IPS DF 6.9 (cell line): ENCODE results near the gene NLRC5.
"Not testable (repeated sequence)": the region's sequence is repeated elsewhere in the genome, so short reads cannot be mapped to it uniquely, and the experiment has no call there.

Experiments used
- DNase-seq: peaks from one replicate; pipeline ENCODE4 v3.0.0-alpha.2; 2013; ENCODE audit warnings: low read depth, low spot score
- H3K27ac ChIP-seq: one replicate; pipeline ENCODE4 v1.5.1; 2013; ENCODE audit warnings: low read length, control low read depth
- H3K27me3 ChIP-seq: 2 replicates; pipeline ENCODE4 v1.6.1; 2013; ENCODE audit warnings: mild to moderate bottlenecking, low read length; ENCODE audit not compliant: control insufficient read depth, insufficient read depth
- H3K36me3 ChIP-seq: 2 replicates; pipeline ENCODE4 v1.6.1; 2013; ENCODE audit warnings: low read length; ENCODE audit not compliant: control insufficient read depth, insufficient read depth
- H3K4me1 ChIP-seq: 2 replicates; pipeline ENCODE4 v1.6.1; 2013; ENCODE audit warnings: low read length; ENCODE audit not compliant: control insufficient read depth, insufficient read depth
- H3K4me3 ChIP-seq: 2 replicates; pipeline ENCODE4 v1.5.1; 2013; ENCODE audit warnings: mild to moderate bottlenecking, low read length
- H3K9me3 ChIP-seq: 2 replicates; pipeline ENCODE4 v1.6.1; 2013; ENCODE audit warnings: low read length, inconsistent platforms; ENCODE audit not compliant: control insufficient read depth, insufficient read depth
- WGBS: extraction: QIAGEN DNeasy Blood & Tissue Kit; methylation state at CpG from one replicate; pipeline ENCODE4 v1.1.7; 2013; ENCODE audit warnings: mixed read lengths, missing lambda C conversion rate; ENCODE audit not compliant: insufficient read length, insufficient coverage; 5-methylcytosine and 5-hydroxymethylcytosine counted together

Gene NLRC5

DNA sequence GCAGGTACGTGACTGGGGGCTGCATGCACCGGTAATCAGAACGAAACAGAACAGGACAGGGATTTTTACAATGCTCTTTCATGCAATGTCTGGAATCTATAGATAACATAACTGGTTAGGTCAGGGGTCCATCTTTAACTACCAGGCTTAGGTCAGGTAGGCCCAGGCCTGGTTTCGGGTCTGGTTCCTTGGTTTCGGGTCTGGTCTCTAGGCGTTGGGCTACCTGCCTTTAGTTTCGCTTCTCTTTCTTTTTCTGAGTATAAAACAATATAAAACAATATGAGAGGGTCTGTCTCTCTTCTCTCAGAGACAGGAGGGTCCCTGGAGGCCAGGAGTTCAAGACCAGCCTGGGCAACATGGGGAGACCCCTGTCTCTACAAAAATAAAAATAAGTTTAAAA is 15.5 kb upstream of the NLRC5 start:
- WGBS: no CpG with 5 or more reads among the region's 7 CpGs
- not testable (repeated sequence) for H3K9me3 ChIP-seq, H3K4me1 ChIP-seq, H3K4me3 ChIP-seq, H3K27me3 ChIP-seq, H3K27ac ChIP-seq, DNase-seq, H3K36me3 ChIP-seq

DNA sequence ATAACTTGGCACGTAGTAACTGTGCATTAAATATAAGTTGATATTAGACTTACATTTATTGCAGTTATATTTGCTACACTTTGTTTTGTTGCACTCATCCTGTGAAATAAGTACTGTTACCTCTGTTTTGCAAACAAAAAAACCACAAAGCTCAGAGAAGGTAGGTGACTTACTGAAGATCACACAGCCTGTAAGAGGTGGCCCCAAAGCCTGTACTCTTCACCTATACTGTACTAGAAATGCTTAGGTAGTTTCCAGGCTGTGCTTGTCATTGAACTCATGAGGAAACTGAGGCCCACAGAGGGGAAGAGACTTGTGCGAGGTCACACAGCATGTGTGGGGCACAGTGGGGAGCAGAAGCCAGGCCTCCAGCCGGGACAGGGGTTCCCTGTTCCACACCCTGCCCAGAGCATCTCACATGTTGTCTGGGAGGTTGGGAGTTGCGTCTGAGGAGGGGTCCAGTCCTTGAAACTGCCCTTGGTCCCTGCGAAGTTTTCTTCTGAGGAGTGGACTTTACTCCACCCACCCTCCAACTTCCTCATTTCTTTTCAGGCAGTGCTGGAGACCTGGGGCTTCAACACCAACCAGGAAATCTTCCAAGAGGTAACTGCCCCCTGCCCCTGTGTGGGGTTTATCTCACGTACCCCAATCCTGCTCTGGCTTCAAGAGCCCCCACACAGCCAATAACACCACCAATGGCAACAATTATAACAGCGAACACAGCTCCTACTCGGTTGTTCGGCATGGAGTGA is 14.6 kb upstream of the NLRC5 start:
- H3K4me1 ChIP-seq: no peaks in the 10 kb centered on the region; the same call in 1 of the 2 replicates
- no peak for DNase-seq
- WGBS: no CpG with 5 or more reads among the region's 9 CpGs

GRCh38 chr16:56975714-56976113 is 13.6 kb upstream of the NLRC5 start:
- H3K36me3 ChIP-seq: no peaks in the 10 kb centered on the region
- H3K9me3 ChIP-seq: no peaks in the 10 kb centered on the region
- no peaks in the 10 kb centered on the region for H3K4me1 ChIP-seq
- no CpG with 5 or more reads among the region's 10 CpGs for WGBS
- H3K27me3 ChIP-seq: no peaks in the 10 kb centered on the region
- no peak for DNase-seq
- no peak overlapping the region for H3K4me3 ChIP-seq
- H3K27ac ChIP-seq: no peak overlapping the region

More for the DNA sequence above, 14.6 kb upstream of the NLRC5 start:
- Histone ChIP-seq H3K36me3 (no peaks in the 10 kb centered on the region), H3K27ac (no peak overlapping the region), H3K9me3 (no peaks in the 10 kb centered on the region), H3K4me3 (no peak overlapping the region), H3K27me3 (no peaks in the 10 kb centered on the region)

DNA sequence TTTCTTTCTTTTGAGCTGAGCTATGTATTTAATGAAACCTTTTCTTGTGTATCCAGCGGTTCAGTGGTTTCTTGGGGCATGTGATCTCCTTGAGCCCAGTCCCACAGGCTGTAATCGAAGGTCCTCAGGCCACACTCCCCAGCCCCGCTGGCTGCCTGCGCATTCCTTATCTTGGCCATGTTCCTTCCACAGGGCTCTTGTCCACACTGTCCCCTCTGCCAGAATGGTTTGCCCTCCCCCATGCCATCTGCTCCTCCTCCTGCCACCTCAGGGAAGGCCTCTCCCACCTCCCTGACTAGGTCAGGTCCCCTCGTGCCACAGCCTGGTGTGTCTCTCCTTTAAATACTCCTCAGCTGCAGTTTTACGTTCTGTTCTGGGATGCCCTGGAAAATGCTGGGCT is 12.1 kb upstream of the NLRC5 start:
- Histone ChIP-seq H3K9me3 (no peaks in the 10 kb centered on the region), H3K27ac (no peak overlapping the region), H3K4me3 (no peak overlapping the region), H3K27me3 (no peaks in the 10 kb centered on the region), H3K36me3 (no peaks in the 10 kb centered on the region), H3K4me1 (no peaks in the 10 kb centered on the region)
- no CpG with 5 or more reads among the region's 6 CpGs for WGBS
- DNase-seq: no peak

GRCh38 chr16:56977823-56978430 is 11.4 kb upstream of the NLRC5 start:
- Histone ChIP-seq H3K4me1 (no peaks in the 10 kb centered on the region), H3K27me3 (no peaks in the 10 kb centered on the region), H3K36me3 (no peaks in the 10 kb centered on the region), H3K4me3 (no peak overlapping the region), H3K27ac (no peak overlapping the region), H3K9me3 (no peaks in the 10 kb centered on the region)
- no CpG with 5 or more reads among the region's 11 CpGs for WGBS
- no peak for DNase-seq

DNA sequence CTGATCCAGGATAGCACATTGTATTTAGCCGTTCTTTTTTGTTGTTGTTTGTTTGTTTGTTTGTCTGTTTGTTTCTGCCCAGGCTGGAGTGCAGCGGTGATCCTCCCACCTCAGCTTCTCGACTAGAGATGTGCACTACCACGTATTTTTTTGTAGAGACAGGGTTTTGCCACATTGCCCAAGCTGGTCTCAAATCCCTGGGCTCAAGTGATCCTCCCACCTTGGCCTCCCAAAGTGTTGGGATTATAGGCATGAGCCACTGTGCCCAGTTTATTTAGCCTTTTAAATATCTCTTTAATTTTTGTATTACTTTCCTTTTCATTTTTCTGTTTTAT is 9.2 kb upstream of the NLRC5 start:
- no peak overlapping the region for H3K4me3 ChIP-seq
- WGBS: no CpG with 5 or more reads among the region's 4 CpGs
- no peaks in the 10 kb centered on the region for H3K9me3 ChIP-seq
- no peak for DNase-seq
- H3K4me1 ChIP-seq: no peaks in the 10 kb centered on the region
- no peaks in the 10 kb centered on the region for H3K36me3 ChIP-seq
- no peak overlapping the region for H3K27ac ChIP-seq
- H3K27me3 ChIP-seq: no peaks in the 10 kb centered on the region

DNA sequence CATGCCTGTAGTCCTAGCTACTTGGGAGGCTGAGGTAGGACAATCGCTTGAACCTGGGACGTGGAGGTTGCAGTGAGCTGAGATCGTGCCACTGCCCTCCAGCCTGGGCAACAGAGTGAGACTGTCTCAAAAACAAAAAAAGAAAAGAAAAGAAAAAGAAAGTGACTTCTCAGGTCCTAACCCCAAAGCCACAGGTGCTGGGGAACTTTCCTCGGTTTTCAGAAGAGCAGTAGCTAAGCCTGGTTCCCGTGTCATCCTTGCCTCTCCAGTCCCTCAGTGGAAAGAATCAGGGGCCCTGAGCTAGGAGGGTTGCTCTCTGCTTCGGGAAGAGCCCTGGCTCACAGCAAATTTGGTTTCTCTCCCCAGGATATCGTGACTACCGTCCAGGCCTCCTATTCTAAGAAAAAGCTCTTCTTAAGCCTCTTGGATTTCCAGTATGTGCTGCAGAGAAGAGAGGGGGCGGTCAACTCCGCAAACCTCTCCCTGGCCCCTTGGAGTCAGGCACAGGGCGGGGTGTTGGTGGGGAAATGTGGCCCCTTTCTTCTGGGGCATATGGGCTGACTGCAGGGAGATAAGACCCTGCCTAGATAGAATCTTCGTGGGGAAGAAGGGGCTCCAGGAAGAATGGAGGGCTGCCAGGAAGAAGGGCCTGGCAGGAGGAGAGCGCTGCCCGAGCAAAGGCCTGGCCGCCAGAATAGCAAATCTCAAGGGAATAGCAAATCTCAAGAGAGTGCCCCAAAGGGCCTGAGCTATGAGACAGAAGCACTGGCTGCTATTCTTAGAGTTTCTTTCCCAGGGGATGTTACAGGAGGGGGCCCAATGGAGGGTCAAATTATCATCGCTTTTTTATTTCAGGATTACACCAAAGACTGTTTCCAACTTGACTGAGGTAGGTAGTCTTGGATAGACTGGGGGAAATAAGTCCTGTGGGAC is 8.3 kb upstream of the NLRC5 start:
- no CpG with 5 or more reads among the region's 16 CpGs for WGBS

GRCh38 chr16:56981729-56982271 is 7.6 kb upstream of the NLRC5 start:
- WGBS: no CpG with 5 or more reads among the region's 12 CpGs
- Histone ChIP-seq H3K27me3 (no peaks in the 10 kb centered on the region), H3K36me3 (no peaks in the 10 kb centered on the region), H3K4me1 (no peaks in the 10 kb centered on the region), H3K9me3 (no peaks in the 10 kb centered on the region), H3K27ac (no peak overlapping the region), H3K4me3 (no peak overlapping the region)
- DNase-seq: no peak

More for the DNA sequence above, 8.3 kb upstream of the NLRC5 start:
- H3K36me3 ChIP-seq: no peaks in the 10 kb centered on the region
- no peaks in the 10 kb centered on the region for H3K9me3 ChIP-seq
- no peak overlapping the region for H3K27ac ChIP-seq
- no peak for DNase-seq
- H3K4me3 ChIP-seq: no peak overlapping the region
- H3K27me3 ChIP-seq: no peaks in the 10 kb centered on the region
- H3K4me1 ChIP-seq: no peaks in the 10 kb centered on the region

- Histone ChIP-seq H3K9me3 (no peaks in the 10 kb centered on the region), H3K4me3 (no peak overlapping the region), H3K27ac (no peak overlapping the region), H3K27me3 (no peaks in the 10 kb centered on the region), H3K36me3 (no peaks in the 10 kb centered on the region), H3K4me1 (no peaks in the 10 kb centered on the region)
- DNase-seq: no peak
- no CpG with 5 or more reads among the region's 2 CpGs for WGBS
Observed at GRCh38 chr16:56982695-56983094, 6.7 kb upstream of the NLRC5 start.

DNA sequence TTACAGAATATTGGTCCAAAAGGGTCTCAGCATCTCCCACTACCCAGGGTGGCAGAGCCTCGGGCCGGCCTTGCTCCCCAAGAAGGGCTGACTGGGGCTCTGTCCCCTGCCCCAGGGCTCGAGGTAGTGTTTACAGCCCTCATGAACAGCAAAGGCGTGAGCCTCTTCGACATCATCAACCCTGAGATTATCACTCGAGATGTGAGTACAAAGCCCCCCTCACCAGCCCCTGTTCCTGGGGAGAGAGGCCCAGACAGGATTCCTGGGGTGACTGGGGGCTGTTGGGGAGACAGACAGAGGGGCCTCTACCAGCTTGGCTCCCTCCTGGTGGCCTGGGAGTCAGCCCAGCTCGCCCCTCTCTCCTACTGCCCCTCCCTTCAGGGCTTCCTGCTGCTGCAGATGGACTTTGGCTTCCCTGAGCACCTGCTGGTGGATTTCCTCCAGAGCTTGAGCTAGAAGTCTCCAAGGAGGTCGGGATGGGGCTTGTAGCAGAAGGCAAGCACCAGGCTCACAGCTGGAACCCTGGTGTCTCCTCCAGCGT is 6.1 kb upstream of the NLRC5 start:
- Histone ChIP-seq H3K4me3 (no peak overlapping the region), H3K9me3 (no peaks in the 10 kb centered on the region), H3K27me3 (peaks cover under 1% of the 10 kb centered on the region; the same call in 1 of the 2 replicates), H3K27ac (no peak overlapping the region), H3K36me3 (no peaks in the 10 kb centered on the region), H3K4me1 (no peaks in the 10 kb centered on the region; the same call in 1 of the 2 replicates)
- whole genome bisulfite sequencing: no CpG with 5 or more reads among the region's 9 CpGs
- DNase-seq: no peak
